GM18519 (cell line): Measurements from ENCODE around the gene PITRM1.
"Not testable (repeated sequence)": the region's sequence is repeated elsewhere in the genome, so short reads cannot be mapped to it uniquely, and the experiment has no call there.

Experiments used
- ATAC-seq: cut with Tn5 transposase; IDR thresholded peaks from one replicate; pipeline ENCODE4 v1.9.1; 2021; ENCODE audit warnings: mild to moderate bottlenecking, moderate library complexity; ENCODE audit not compliant: unreplicated experiment, low FRiP score

Gene PITRM1

DNA sequence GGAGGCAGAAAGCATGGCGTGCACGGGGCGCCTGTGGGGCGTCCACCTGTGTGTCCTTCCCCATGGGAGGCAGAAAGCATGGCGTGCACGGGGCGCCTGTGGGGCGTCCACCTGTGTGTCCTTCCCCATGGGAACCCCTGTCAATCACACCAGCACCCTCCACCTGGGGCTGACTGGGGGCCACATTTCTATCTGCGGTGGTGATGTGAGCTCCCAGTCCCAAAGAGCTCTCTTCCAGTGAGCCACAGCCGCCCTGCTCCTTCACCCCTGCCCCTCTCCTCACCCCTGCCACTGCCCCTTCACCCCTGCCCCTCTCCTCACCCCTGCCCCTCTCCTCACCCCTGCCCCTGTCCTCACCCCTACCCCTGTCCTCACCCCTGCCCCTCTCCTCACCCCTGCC is 66.3 kb downstream of the PITRM1 start:
- ATAC-seq = not testable (repeated sequence)

DNA sequence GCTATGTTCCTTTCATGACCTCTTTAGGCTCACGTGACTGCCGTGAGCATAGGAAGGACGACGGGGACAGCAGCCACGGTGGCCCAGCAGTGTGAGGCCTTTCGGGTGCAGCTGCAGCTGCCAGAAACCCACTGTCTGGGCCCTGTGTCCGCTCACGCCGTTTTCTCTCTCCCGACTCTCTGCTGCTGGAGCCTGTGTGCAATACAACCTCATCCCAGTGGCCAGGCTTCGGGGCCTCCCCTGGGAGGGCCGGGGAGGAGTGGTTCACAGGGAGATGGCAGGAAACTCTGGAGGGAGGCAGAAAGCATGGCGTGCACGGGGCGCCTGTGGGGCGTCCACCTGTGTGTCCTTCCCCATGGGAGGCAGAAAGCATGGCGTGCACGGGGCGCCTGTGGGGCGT is 66.7 kb downstream of the PITRM1 start:
- ATAC-seq = no peak

DNA sequence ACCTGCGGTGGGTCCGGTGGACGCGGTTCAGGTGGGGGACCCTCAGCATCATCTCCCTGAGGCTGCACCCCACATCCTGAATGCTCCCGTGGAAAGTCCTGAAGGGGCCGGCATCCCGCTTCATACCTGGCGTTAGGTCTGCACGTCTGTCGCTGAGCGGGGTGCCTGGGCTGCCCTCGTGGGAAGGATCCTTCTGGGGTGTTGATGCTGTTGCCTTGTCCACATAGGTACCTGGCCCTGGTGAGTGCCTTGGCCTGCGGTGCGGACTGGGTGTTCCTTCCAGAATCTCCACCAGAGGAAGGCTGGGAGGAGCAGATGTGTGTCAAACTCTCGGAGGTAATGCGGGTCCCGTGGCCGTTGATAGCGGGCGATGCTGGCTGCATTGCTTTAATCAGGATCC is 67.4 kb downstream of the PITRM1 start:
- ATAC-seq = no peak

DNA sequence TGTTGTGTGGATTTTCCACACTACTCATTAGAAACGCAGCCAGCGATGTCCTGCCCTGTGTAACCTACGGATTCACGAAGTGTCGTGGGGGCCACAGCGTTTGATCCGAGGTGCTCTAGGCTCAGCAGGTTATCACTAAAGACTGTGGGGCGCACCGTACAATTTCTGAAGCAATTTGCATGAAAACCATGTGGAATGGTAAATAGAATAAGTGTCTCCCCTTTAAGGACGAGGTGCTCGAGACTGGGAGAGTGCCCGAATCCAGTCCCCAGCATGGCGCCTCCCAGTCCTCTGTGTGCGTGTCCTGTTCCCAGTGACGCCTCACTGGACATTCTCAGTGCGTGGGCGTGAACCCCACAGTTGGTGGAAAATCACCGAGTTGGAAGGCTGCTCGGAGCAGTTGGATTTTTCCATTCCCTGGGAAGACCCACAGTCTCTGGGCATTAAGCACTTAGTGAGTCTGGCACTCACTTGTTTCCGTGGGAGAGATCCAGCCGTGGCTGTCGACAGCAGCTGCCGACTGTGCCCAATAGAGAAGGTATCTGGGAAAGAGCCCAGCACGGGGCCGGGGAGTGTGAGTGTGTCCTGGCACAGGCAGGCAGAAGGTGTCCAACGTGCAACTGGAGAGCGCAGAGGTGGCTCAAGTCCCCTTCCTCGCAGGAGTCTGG is 68.2 kb downstream of the PITRM1 start:
- ATAC-seq = no peak

- ATAC-seq = no peak
Observed at GRCh38 chr10:3103646-3104045, 68.9 kb downstream of the PITRM1 start.

- no peak for ATAC-seq
Observed at GRCh38 chr10:3102720-3103427, 69.7 kb downstream of the PITRM1 start.

- ATAC-seq = no peak
Observed at GRCh38 chr10:3100856-3101640, 71.5 kb downstream of the PITRM1 start.

GRCh38 chr10:3100093-3100792 is 72.3 kb downstream of the PITRM1 start:
- ATAC-seq = no peak

DNA sequence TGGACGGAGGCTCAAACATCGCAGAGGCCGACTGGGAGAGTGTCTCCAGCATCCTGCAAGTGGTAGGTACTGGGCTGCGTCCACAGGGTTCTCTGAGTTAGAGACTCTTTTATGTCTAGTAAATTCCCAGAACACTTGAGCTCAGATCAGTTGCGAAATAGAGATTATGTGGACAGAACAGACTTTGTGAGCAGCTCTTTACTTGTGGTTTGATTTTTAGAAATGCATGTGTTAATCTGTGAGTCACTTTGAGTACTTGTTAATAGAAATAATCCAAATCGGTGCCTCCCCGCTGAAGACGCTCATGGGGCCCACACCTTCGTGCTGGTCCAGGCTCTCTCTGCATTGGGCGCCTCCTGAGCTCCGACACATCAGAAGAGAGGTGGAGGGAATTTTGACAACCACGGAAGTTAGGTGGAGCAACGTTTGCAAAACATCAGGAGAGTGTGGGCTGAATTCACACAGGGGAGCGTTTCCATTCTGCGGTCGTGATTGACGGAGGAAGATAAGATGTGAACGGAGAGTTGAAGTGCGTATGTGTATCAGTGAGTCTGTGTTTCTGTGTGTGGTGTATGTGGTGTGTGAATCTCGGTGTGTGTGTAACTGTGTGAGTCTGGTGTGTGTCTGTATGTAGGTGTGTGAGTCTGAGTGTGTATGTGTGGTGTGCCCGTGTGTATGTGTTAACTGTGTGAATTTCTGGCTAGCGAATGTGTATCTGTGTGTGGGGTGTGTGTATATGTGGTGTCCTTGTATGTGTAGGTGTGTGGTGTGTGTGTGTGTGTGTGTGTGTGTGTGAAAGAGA is 73.1 kb downstream of the PITRM1 start:
- no peak for ATAC-seq

- ATAC-seq = no peak
Observed at GRCh38 chr10:3098689-3099088, 73.9 kb downstream of the PITRM1 start.

GRCh38 chr10:3097160-3097559 is 75.4 kb downstream of the PITRM1 start:
- ATAC-seq = no peak

DNA sequence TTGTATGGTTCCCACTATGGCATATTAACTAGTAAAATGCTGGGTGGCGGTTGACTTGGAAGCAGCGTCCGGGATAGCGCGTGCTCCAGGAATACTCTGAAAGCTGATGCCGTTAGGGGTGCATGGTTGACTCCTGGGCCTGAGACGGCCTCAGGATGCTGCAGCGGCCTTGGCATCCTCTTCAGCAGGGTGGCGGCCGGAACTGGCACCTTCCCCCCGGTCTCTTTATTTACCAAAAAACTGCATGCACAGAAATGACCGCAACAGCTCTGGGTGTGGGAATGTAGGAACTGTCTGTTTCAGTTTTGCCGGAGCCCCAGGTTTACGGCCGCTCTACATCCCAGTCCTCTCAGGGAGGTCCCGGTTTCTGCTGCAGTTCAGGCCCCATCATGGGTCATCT is 76.4 kb downstream of the PITRM1 start:
- ATAC-seq = no peak

DNA sequence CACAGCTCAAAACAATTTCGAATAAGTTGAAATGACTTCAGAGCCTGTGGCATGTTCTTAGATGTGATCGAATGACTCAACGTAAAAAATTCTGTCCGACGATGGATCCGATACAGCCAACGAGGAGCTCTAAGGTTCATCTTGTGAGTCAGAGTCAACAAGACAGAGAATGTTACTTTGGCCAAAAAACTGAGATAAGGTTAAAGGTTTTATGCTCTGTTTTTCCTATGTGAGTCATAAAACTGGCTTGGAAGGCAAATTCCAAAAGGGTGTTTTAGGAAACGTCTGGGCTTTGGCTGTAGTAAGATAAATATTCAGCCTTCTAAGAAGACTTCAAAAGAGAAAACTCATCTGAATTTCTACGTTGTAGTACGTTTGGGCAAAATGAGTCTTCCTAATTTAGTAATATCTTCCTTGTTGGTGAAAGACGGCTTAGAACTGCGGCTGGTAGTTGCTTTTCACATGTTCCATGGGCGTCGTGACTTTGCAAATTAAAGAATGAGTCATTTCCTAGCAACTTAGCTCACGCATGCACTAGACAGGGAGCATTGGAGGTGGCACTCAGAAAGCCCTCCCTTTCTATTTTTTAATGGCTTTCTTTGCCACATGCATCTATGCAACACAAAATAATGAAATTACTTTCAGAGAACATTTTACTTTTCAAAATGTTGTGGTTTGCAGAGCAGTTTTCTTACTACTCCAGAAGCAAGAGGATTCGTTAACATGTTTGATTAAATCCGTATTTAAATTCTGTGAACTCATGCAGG is 77.0 kb downstream of the PITRM1 start:
- no peak for ATAC-seq

DNA sequence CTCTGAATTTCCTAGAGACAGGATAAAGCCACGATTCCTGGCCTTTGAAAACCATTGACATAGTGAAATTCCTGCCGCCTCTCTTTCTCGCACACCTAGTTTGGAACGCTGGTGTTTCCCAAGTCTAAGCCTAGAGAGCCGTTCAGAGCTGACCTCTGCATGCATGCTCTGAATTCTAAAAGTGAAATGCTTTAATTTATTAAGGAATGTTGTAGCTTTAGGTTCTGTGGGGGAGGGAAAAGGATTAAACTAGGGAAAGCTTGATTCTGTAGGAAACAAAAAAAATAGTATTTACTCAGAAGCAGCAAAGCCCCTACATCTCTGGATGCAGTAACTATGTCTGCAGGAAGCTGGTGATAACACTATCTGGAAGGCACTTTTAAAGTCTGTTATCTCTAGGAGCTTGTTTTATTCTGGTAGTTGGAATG is 78.0 kb downstream of the PITRM1 start:
- ATAC-seq = no peak

- no peak for ATAC-seq
Observed at GRCh38 chr10:3093996-3094395, 78.6 kb downstream of the PITRM1 start.

- ATAC-seq = no peak
Observed at GRCh38 chr10:3091921-3092320, 80.7 kb downstream of the PITRM1 start.

- no peak for ATAC-seq
Observed at GRCh38 chr10:3090914-3091787, 81.4 kb downstream of the PITRM1 start.

- ATAC-seq = no peak
Observed at GRCh38 chr10:3090388-3090787, 82.2 kb downstream of the PITRM1 start.
